WTC11 (cell line): ENCODE results near the gene CDX2.

Experiments
- SP1 ChIP-seq: sonication (generic); formaldehyde crosslinking; conservative IDR thresholded peaks from 2 replicates; pipeline ENCODE4 v1.8.1; 2022; ENCODE audit warnings: missing genetic modification reagents
- TF ChIP-seq, protein P1 (sequence below): fragments of 200-600 bp; IDR thresholded peaks from 2 replicates; pipeline ENCODE4 v1.8.0; 2022; ENCODE audit warnings: antibody characterized with exemption
- TF ChIP-seq, protein P2 (sequence below): sonication (generic); formaldehyde crosslinking; IDR thresholded peaks from 2 replicates; pipeline ENCODE4 v1.8.1; 2023; ENCODE audit warnings: mild to moderate bottlenecking, missing genetic modification reagents
- TF ChIP-seq, protein P3 (sequence below): sonication (generic); formaldehyde crosslinking; IDR thresholded peaks from 2 replicates; pipeline ENCODE4 v1.8.0; 2022; ENCODE audit warnings: mild to moderate bottlenecking, missing genetic modification reagents
- TF ChIP-seq, protein P4 (sequence below): sonication (generic); formaldehyde crosslinking; IDR thresholded peaks from 2 replicates; pipeline ENCODE4 v1.8.1; 2023; ENCODE audit warnings: mild to moderate bottlenecking, missing genetic modification reagents, moderate library complexity

DNA sequence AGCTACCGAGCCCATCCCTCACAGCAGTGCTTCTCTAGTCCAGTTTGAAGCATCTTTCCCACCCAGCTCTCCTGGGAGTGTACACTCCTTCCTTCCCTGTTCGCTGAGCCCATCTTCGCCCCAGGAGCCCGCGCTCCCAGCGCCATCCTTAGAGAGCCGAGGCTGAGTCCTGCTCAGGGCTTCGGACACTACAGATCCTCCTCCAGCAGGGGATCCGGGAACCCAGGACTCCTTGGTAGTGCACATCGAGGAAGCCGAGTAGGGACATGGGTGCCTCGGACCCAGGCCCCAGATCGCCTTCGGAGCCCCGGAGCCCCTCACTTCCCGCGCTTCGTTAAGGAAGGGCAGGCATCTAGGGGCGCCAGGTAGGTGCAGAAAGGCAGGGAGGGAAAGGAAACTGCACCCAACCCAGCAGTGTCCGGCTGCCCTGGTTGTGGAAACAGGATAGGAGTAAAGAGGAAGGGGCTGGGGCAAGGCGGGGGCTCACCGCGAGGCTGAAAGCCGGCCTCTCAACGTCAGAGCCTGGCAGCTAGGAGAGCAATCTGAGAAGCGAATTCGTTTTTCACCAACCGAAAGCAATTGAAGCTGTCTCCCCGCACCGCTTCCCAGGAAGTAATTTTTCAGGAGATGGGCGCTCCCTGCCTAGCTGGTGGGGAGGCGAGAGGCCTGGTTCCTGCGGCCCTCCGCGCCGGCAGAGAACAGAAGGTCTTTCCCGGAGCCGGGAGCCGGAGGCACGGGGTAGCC, 48.3 kb downstream of the CDX2 start:
- TF ChIP-seq, protein P1, sequence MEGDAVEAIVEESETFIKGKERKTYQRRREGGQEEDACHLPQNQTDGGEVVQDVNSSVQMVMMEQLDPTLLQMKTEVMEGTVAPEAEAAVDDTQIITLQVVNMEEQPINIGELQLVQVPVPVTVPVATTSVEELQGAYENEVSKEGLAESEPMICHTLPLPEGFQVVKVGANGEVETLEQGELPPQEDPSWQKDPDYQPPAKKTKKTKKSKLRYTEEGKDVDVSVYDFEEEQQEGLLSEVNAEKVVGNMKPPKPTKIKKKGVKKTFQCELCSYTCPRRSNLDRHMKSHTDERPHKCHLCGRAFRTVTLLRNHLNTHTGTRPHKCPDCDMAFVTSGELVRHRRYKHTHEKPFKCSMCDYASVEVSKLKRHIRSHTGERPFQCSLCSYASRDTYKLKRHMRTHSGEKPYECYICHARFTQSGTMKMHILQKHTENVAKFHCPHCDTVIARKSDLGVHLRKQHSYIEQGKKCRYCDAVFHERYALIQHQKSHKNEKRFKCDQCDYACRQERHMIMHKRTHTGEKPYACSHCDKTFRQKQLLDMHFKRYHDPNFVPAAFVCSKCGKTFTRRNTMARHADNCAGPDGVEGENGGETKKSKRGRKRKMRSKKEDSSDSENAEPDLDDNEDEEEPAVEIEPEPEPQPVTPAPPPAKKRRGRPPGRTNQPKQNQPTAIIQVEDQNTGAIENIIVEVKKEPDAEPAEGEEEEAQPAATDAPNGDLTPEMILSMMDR: no peak
- TF ChIP-seq, protein P2, sequence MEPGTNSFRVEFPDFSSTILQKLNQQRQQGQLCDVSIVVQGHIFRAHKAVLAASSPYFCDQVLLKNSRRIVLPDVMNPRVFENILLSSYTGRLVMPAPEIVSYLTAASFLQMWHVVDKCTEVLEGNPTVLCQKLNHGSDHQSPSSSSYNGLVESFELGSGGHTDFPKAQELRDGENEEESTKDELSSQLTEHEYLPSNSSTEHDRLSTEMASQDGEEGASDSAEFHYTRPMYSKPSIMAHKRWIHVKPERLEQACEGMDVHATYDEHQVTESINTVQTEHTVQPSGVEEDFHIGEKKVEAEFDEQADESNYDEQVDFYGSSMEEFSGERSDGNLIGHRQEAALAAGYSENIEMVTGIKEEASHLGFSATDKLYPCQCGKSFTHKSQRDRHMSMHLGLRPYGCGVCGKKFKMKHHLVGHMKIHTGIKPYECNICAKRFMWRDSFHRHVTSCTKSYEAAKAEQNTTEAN (CRISPR knock-in tag): no peak
- TF ChIP-seq, protein P3, sequence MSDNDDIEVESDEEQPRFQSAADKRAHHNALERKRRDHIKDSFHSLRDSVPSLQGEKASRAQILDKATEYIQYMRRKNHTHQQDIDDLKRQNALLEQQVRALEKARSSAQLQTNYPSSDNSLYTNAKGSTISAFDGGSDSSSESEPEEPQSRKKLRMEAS (CRISPR knock-in tag): no peak
- TF ChIP-seq, protein P4, sequence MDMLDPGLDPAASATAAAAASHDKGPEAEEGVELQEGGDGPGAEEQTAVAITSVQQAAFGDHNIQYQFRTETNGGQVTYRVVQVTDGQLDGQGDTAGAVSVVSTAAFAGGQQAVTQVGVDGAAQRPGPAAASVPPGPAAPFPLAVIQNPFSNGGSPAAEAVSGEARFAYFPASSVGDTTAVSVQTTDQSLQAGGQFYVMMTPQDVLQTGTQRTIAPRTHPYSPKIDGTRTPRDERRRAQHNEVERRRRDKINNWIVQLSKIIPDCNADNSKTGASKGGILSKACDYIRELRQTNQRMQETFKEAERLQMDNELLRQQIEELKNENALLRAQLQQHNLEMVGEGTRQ (CRISPR knock-in tag): no peak
- TF ChIP-seq SP1 (CRISPR knock-in tag): no peak
